Measurements from ENCODE around the gene NET1. TPM values are rescaled to one million over a fixed set of nuclear protein-coding genes. Genes with fewer than 3 reads are reported as not detected.

Gene NET1
- total RNA-seq, 2 donors from 2014 or later, result 47.3 to 64.9 TPM

DNA sequence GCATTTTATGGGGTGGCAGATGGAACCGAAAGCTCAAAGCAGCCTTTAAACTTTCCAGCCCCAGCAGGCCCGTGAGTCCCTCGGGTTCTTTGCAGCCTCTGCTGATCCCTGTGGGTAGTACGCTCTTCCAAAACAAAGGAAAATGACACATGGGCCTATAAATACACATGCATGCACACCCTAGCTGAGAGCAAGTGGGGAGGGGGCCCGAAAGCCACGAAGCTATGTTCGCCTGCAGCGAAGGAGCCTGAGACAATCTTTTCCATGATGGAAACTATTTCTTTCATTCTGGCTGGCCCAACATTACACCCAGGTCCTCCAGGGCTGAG, 54.8 kb downstream of the NET1 start:
- Histone ChIP-seq H3K36me3 (ENCODE audit: control insufficient read depth, insufficient read depth, low read length) (no peaks in the 10 kb centered on the region), H3K27me3 (ENCODE audit: control insufficient read depth, insufficient read depth, low read length, poor library complexity, severe bottlenecking) (no peaks in the 10 kb centered on the region), H3K9me3 (ENCODE audit: control insufficient read depth, low read length) (peaks cover 36% of the 10 kb centered on the region), H3K27ac (ENCODE audit: low read depth, low read length) (no peak overlapping the region), H3K4me3 (ENCODE audit: low read length) (no peak overlapping the region), H3K4me1 (ENCODE audit: control insufficient read depth, insufficient read depth, low read length) (peaks cover 17% of the 10 kb centered on the region), H3K9ac (ENCODE audit: extremely low read depth, low read length, poor library complexity, severe bottlenecking) (no peak overlapping the region)
- Mint-ChIP-seq H3K9me3 (peaks cover 54% of the 10 kb centered on the region), H3K4me1 (peaks cover 38% of the 10 kb centered on the region), H3K4me3 (no peak overlapping the region), H3K27ac (peak overlapping the region; percentile 99), H3K27me3 (ENCODE audit: insufficient read depth) (peaks cover 7% of the 10 kb centered on the region), H3K36me3 (ENCODE audit: low read depth) (peaks cover 16% of the 10 kb centered on the region)
- DNase-seq, result no peak
- TF ChIP-seq CTCF (conservative IDR thresholded peaks at IDR 0.05), result peak; percentile 20
- WGBS, 2 experiments (ENCODE audit: insufficient coverage in 1 of 2, insufficient read length in 1 of 2), result 85% methylated on average over 6 to 8 of the region's 8 CpGs

GRCh38 chr10:5467634-5468255, 55.4 kb downstream of the NET1 start:
- WGBS, 2 experiments (ENCODE audit: insufficient coverage in 1 of 2, insufficient read length in 1 of 2), result 91 to 96% methylated on average over 3 to 6 of the region's 6 CpGs

DNA sequence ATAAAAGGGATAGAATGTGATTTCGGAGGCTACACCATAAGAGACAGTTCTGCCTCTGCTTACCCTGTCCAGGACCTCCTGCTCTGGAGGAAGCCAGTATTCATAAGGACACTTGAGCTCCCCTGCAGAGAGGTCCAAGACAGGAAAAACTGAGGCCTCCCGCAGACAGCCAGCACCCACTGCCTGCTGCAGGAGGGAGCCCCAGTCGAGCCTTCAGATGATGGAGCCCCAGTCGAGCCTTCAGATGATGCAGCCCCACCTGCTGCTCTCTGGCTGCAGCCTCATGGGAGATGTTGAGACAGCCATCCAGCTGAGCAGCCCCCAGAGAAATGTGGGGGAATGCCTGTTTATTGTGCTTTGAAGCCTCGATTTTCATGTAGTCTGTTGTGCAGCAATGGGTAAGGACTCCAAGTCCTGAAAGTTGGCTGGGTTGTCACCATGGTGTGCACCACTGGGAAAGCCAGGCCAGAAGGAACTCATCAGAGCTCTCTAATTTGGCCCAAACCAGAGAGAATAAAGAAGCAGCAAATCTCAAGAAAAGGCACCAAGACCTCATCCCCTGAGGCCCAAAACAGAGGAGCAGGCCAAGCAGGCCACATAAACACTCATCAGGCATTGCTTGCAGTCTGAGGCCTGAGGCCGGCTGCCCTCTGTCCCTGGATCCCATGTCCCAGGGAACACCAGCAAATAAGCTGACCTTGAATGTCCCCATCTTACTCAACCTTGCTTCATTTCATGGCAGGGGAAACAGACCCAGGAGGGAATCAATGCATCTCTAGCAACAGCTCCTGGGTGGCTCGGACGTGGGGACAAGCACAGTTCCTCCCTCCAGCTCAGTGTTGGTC, 56.1 kb downstream of the NET1 start:
- Histone ChIP-seq H3K27ac (ENCODE audit: low read depth, low read length) (no peak overlapping the region), H3K27me3 (ENCODE audit: control insufficient read depth, insufficient read depth, low read length, poor library complexity, severe bottlenecking) (no peaks in the 10 kb centered on the region), H3K9me3 (ENCODE audit: control insufficient read depth, low read length) (peaks cover 35% of the 10 kb centered on the region), H3K4me1 (ENCODE audit: control insufficient read depth, insufficient read depth, low read length) (peaks cover 12% of the 10 kb centered on the region), H3K9ac (ENCODE audit: extremely low read depth, low read length, poor library complexity, severe bottlenecking) (no peak overlapping the region), H3K36me3 (ENCODE audit: control insufficient read depth, insufficient read depth, low read length) (no peaks in the 10 kb centered on the region), H3K4me3 (ENCODE audit: low read length) (no peak overlapping the region)
- Mint-ChIP-seq H3K9me3 (peaks cover 58% of the 10 kb centered on the region), H3K36me3 (ENCODE audit: low read depth) (peaks cover 16% of the 10 kb centered on the region), H3K27ac (no peak overlapping the region), H3K4me1 (peaks cover 39% of the 10 kb centered on the region), H3K27me3 (ENCODE audit: insufficient read depth) (peaks cover 7% of the 10 kb centered on the region), H3K4me3 (no peak overlapping the region)
- 93 to 100% methylated on average over 7 to 8 of the region's 8 CpGs for WGBS, 2 experiments (ENCODE audit: insufficient coverage in 1 of 2, insufficient read length in 1 of 2)
- no peak for DNase-seq
- TF ChIP-seq CTCF (conservative IDR thresholded peaks at IDR 0.05), result no peak

More at GRCh38 chr10:5467634-5468255, 55.4 kb downstream of the NET1 start:
- DNase-seq, result no peak
- no peak overlapping the region for H3K4me3 ChIP-seq (ENCODE audit: low read length)
- peaks cover 12% of the 10 kb centered on the region for H3K4me1 ChIP-seq (ENCODE audit: control insufficient read depth, insufficient read depth, low read length)
- no peaks in the 10 kb centered on the region for H3K36me3 ChIP-seq (ENCODE audit: control insufficient read depth, insufficient read depth, low read length)
- peaks cover 57% of the 10 kb centered on the region for H3K9me3 Mint-ChIP-seq
- peak overlapping the region; percentile 35 for H3K27ac Mint-ChIP-seq
- no peak overlapping the region for H3K4me3 Mint-ChIP-seq
- no peak for TF ChIP-seq CTCF (conservative IDR thresholded peaks at IDR 0.05)
- H3K9ac ChIP-seq (ENCODE audit: extremely low read depth, low read length, poor library complexity, severe bottlenecking), result no peak overlapping the region
- H3K27ac ChIP-seq (ENCODE audit: low read depth, low read length), result no peak overlapping the region
- H3K27me3 ChIP-seq (ENCODE audit: control insufficient read depth, insufficient read depth, low read length, poor library complexity, severe bottlenecking), result no peaks in the 10 kb centered on the region
- peaks cover 36% of the 10 kb centered on the region for H3K9me3 ChIP-seq (ENCODE audit: control insufficient read depth, low read length)
- peaks cover 7% of the 10 kb centered on the region for H3K27me3 Mint-ChIP-seq (ENCODE audit: insufficient read depth)
- H3K36me3 Mint-ChIP-seq (ENCODE audit: low read depth), result peaks cover 18% of the 10 kb centered on the region
- H3K4me1 Mint-ChIP-seq, result peaks cover 36% of the 10 kb centered on the region

Data from endodermal cell (in vitro differentiated cells).